Right hindlimb (tissue), 1 donor: ENCODE measurements around the gene PAIP2.
"Not testable (repeated sequence)": the region's sequence is repeated elsewhere in the genome, so short reads cannot be mapped to it uniquely, and the experiment has no call there.

Experiments used
- DNase-seq: peaks from one replicate; pipeline ENCODE4 v3.0.0-alpha.2; 2018

Gene PAIP2, protein sequence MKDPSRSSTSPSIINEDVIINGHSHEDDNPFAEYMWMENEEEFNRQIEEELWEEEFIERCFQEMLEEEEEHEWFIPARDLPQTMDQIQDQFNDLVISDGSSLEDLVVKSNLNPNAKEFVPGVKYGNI

DNA sequence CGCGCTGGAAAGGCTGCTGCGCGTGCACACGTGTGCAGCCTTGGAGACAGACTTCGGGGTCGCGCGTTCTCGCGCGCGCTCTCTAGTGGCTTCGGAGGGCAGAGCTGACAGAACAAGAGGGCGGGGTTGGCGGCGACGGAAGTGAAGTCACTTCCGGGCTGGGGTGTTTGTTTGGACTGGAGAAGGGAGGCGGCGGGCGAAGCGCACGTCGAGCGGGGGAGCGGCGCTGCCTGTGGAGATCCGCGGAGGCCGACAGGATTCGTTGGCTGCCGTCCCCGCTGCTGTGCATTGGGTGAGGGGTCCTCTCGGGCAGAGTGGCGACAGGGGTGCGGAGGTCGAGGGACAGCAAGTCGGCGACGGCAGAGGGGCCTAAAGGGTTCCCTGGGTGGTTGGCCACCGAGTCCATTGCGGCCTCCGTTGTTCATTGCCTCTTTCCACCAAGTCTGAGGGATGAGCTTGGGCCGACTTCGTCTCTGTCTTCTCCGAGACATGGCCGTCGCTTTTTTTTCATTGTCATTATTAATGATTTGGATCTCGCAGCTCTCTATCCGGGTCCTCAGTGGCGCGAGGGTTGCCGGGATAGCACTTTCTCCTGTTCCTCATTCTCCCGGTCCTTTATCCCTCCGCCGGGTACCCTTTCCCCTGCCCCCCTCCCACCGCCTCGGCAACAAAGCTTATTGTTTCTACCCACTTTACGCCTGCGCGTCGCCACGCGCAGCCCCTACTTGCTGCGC, at the start of gene PAIP2:
Gene PAIP2, plus strand, starts transcription at position 166 of the 734 bp plus-strand sequence. CDS start 21,931 bp downstream, outside the sequence.
- peak; percentile 99 for DNase-seq

DNA sequence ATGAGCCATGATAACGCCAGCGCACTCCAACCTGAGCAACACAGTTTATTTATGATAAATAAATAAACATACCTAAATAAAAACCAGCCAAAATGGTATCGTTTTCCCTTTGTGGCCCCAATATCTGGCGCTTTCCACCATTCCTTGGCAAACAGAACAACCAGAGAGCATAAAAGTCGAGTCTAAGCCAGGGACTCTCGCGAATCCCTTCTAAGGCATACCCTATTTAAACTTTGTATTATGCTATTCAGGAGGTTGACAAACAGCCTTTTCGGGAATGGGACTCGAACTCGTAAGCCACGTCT, 48.5 kb upstream of the PAIP2 start:
- no peak for DNase-seq

DNA sequence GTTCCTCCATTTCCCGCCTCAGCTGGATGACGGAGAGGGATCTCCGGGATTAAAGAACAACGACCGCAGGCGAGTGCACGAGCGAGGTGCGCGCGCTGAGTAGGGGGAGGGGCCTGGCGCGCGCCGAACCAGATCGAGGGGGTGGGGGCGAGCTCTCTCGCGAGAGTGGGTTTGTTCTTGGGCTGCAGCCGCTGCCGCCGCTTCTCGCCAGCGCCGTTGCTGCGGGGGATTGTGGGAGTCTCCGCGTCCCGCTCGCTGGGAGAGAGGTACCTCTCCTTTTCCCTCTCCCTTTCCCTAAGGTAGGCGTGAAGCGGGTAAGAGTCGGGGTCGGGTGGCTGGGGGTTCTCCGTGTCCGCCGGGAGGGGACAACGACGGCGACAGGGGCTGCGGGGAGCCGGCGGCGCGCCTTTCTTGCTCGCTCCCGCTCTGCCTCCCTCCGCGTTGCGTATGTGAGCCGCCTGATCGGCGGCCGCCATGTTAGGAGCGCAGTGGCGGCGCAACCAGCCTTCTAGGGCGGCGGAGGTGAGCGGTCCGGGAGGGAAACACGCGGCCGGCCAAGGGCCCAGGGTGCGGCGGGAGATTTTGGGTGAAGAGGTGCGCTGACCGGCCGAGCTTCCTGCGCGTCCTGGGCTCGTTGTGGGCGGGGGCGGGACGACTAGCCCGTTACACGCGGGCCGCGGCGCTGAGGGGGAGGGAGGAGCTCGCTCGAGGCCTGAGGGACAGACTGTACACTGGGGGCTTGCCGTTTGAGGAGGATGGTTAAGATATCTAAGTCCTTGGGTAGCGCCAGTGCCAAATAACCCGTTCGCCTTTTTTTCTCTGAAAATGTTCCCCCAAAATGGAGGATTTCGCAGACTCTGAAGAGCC, 47.9 kb upstream of the PAIP2 start, which contains the start of gene MATR3:
Gene MATR3, plus strand, starts transcription at position 234 of the 867 bp plus-strand sequence. CDS start 13,676 bp downstream, outside the sequence.
- peak; percentile 97 for DNase-seq

DNA sequence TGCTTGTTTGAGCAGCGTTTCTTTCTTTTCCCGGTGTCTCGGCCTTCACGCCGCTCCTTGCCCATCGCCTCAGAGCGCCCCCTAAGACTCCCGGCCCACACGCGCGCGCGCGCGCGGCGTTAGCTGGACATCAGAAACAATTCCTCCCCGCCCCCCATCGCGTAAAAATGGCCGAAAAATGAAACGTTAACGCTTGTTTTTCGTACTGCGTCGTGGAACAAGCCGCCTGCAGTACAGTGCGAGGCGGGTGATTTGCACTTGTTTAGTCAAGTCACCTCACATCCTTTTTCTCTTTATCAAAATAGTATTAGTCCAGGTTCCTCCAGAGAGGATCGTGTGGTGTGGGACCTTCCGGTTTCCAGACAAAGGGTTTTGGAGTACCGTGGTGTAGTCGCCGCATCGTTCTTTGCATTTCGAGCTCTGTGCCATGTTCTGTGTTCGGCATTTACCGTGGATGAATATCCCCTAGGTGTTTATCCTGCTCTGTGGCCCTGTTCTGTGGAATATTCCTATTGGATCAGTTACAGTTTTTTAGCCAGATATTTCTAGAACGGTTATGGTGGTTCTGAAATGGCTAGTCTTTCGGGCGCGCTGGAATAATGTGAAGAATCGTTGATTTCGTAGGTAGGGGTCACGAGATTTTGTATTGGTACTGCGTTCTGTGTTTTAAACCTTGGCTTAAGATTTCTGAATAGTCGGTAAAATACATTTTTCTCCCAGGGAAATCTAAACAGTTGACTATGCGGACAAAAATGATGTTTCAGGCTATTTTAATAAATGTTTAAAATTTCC, 47.1 kb upstream of the PAIP2 start:
- peak; percentile 89 for DNase-seq

DNA sequence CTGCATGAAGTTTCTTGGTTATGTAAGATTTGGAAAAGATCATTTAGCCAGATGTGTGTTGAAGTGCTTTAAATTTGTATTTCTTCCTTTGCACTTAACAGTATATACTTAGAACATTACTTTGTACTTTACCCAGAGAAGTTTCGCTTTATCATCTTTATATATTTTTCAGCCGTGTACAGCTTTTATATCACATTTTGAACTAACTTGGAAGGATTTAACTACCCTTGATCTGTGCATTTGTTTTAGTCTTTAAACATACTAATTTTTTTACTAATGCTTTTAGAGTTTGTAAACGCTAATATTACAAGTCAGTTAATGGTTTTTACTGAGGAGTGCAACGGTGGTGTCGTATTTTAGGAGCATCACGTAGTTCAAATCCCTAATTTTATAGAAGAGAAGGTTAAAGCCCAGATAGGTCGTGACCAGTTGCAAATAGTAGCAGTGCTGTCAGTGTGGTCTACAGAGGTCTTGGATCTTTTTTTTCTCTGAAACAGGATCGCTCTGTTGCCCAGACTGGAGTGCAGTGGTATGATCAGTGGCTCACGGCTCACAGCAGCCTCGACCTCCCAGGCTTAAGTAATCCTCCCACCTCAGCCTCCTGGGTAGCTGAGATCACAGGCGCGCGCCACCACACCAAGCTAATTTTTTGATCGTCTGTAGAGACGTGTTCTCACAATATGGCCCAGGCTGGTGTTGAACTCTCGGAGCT, 46.2 kb upstream of the PAIP2 start:
- no peak for DNase-seq

DNA sequence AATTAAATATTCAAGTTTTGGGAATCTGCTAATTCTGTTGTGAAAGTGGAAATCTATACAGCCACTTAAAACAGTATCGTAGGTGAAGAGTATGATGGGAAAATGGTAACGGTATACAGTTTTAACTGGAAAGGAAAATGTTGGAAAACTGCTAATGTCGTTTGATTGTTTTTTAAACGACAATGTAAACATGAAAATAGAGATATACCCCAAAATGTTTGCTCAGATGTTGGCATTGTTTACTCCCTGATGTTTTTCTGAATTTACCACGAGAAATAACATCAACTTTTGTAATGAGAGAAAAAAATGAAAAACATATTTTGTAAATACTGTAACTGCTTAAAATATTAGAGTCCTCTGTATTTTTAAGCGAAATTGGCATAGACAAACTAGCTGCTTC, 45.5 kb upstream of the PAIP2 start:
- DNase-seq = no peak

DNA sequence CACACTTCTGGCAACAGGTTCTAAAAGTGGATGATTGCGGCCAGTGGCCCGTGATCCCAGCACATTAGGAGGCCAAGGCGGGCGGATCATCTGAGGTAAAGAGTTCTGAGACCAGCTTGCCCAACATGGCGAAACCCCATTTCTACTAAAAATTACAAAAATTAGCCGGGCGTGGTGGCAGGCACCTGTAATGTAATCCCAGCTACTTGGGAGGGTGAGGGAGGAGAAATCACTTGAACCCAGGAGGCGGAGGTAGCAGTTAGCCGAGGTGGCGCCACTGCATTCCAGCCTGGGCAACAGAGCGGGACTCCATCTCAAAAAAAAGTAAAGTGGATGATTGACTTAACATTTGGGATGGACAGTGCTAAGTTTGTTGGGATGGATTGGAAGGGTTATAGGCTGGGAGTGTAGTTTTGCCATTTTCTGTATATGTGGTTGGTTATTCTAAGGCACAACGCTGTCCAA, 44.8 kb upstream of the PAIP2 start:
- no peak for DNase-seq

DNA sequence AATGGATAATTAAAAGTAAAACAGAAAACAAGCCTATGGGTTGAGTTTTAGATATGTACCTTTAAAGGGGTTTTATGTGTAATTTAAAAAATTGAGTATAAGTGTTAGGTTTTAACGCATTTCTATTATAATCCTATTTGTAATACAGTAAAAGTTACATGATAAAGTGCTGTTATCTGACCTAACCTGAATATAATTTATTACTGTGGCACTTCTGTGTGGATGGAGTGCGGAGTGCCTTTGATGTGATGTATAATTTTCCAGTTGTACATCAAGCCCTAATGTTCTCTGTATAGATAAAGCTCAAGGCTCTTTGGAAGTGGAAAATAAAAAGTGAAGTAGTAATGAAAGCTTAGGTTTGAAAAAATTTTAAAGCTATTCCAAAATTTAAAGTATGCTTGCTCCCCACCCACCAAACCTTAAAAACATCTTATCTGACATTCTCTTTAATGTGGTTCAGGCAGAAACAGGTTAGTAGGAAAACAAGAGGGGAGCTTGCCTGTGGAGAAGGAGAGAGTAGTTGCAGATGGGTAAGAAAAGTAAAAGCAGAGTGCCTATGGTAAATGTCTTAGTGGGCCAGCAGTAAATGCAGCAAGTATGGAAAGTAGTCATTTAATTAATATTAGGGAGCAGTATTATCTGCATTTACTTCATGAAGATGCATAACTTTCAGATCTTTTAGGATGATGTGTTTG, 44.1 kb upstream of the PAIP2 start:
- DNase-seq = no peak

DNA sequence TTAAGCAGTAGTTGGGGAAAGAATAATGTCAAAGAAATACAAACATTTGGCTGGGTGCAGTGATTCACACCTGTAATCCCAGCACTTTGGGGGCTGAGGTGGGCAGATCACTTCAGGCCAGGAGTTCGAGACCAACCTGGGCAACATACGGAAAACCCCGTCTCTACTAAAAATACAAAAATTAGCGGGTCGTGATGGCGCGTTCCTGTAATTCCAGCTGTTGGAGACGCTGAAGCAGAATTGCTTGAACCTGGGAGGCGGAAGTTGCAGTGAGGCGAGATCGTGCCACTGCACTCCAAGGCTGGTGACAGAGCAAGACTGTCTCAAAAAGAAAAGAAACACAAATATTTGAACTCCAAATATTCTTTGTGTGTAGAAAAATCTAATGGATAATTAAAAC, 43.4 kb upstream of the PAIP2 start:
- DNase-seq = no peak

DNA sequence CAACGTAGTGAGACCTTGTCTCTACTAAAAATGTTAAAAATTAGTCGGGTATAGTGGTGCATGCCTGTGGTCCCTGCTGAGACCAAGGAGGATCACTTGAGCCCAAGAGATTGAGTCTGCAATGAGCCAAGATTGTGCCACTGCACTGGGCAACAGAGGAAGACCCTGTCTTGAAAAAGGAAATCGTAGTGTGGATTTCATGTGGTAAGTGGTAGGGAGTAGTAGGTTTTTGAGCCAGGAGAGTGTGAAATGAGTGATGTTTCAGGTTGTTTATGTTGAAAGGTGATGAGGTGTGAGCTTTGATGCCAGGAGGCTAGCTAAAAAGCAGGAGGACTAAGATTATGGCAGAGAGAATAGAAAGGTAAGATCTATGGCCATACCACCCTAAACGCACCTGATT, 42.2 kb upstream of the PAIP2 start:
- no peak for DNase-seq

DNA sequence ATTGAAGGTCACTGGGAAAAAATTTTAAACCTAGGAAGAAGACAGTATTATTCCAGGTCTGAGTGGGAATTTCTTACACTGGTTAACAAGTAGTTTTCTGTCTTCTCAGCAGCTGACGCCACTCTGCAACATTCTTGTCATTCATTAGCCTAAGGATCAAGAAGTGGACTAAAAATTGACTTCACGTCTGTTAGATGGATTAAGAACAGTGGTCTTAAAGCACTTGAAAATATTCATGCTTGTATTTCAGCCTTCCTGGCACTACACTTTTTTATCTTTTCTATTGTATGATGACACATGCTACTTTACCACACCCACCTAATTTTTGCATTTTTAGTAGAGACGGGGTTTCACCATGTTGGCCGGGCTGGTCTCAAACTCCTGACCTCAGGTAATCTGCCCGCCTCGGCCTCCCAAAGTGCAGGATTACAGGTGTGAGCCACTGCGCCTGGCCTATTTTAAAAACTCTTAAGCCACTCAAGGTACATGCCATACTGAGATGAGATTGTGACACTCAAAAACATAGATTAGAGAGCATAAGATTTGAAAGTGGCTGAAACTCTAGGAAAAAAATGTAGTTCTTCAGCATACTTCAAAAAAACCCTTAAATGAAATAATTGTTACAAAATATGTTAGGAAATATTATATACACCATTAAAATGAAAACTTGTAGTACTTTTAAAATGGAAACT, 39.7 kb upstream of the PAIP2 start:
- DNase-seq = no peak

DNA sequence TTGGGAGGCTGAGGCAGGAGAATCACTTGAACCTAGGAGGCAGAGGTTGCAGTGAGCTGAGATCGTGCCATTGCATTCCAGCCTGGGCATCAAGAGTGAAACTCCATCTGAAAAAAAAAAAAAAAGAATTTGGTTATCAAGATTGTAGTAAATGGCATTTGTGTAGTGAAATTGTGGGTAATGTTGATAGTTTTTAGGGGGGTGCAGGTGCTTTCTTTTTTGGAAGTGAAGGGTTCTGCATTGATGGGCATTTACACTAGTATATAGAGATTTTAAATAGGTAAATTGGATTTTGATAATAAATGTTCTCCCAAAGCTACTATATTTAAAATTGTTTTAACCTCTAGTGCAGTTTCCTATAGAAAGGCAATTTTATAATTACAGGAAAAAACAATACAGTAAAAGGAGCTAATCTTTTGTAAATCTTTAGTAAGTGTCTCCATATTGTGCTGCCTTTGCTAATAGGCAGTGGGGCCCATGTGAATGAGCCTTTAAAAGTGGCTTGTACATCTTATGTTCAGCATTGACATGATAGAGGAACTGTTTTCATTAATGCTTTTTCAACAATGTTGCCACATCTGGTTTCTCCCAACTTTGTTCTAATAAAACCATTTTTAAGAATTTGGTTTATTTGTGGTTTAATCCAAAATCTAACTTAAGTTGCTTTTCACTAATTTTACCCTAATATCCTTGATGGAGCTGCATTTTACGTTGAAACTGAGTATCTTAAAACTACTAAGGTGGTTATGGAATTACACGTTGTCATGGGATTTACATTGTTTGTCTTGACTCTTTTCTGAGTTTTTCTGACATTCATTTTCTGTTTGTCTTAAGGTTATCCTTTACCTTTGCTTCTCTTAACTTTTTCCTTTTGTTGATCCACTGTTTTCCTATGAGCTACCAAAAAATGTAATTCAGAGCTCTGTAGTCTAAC, 37.0 kb upstream of the PAIP2 start:
- DNase-seq = no peak

DNA sequence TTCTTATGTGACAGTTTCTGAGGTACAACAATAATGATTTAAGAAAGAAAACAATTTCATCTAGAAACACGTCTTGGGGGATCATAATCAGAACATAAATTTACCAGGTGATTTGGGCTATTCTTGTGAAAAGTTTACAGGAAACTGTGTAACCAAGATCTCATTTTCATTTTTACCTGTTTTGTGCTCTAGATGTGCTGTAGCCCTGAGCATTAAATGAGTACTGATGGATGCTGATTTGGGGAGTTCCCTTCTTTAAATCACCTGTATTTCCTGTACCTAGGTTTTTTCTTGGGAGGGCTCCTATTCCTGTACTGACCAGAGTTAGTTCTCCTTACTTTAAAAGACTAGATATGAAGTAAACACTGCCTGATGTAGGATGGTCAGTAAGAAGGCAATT, 35.5 kb upstream of the PAIP2 start:
- no peak for DNase-seq

DNA sequence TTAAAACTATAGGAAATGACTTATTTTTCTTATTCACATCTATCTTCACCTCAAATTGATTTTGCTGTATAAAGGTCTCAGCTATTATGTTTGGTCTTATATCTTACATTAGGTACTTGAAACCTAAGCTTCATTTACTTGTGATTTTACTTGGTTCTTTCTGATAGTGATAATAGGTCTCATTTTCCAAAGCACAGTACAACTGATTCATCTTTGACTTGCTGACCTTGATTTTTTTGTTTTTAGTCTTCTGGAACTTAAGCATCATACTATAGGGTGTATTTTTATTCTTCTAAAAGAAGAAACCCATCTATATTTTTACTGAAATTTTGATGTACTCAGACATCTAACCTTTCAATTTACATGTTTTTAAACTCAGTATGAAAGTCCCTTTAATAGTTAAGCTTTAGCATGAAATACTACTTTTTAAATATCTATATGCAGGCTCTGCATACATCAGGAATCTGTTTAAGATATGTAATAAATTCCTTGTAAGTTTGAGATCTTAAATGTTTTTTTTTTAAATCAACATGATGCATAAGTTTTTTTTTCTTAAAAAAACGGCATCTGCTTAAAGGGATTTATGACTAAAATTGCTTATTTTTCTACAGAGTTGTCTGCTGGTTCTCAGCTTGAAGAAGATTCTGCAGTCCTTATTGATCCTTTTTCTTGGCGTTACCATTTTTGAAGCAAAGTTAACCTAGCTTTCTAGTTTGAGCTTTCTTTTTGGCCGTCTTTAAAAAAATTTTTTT, 34.9 kb upstream of the PAIP2 start:
- no peak for DNase-seq

DNA sequence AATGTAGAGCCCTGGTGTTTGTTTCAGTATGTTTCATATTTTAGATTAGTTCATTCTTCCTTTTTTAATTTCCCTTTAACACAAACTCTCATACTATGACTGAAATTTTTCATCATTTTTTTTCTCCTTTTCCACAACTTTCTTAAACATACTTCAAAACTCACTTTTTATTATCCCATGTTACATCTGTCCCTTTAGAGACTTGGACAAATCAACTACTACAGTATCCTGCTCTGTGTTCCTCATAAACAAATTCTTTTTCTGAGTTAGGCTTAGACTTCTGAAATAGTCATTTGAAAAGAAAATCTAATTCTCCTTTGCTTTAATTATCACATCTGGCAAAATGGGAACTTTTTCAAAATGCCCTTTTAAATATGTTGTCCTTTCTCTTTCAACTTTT, 32.9 kb upstream of the PAIP2 start:
- DNase-seq = no peak

DNA sequence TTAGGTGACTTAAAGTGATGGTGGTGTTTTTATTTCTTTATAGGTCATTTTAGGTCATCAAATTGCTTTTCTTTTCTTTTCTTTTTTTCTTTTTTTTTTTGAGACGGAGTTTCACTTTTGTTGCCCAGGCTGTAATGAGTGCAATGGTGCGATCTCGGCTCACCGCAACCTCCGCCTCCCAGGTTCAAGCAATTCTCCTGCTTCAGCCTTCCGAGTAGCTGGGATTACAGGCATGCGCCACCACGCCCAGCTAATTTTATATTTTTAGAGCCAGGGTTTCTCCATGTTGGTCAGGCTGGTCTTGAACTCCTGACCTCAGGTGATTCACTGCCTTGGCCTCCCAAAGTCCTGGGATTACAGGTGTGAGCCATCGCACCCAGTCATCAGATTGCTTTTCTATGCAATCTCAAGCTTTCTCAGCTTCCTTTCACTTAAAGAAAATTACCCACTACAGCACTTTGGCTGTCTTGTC, 30.9 kb upstream of the PAIP2 start:
- DNase-seq = not testable (repeated sequence)

DNA sequence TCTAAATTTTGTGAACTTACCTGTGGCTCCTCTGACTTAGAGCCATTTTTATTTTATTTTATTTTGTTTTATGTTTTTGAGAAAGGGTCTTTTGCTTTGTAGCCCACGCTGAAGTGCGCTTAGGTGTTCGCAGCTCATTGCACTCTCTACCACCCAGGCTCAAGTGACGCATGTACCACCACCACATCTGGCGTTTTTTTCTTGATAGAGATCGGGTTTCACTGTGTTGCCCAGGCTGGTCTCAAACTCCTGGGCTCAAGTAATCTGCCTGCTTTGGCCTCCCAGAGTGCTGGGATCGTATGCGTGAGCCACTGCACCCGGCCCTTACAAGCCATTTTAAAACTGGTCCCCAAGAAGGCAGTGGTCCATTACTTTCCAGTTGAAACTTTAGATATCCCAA, 29.6 kb upstream of the PAIP2 start:
- no peak for DNase-seq

DNA sequence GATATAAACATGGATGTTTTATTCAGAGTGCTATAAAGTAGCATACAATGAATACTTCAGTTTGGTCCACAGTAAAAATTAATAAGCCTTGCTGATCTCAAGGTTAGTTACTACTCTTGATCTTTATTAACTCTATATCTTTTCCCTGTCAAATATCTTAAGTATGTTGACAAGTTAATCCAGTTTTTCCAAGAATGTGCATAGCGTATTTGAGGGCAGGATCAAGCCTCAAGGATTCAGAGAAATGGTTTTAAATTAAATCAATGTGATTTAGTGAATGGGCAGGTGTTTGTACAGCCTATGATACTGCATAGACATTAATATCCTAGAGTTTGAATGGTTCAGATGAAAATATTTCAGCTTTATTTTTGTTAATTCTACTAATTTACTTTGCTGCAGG, 27.4 kb upstream of the PAIP2 start:
- DNase-seq = no peak

DNA sequence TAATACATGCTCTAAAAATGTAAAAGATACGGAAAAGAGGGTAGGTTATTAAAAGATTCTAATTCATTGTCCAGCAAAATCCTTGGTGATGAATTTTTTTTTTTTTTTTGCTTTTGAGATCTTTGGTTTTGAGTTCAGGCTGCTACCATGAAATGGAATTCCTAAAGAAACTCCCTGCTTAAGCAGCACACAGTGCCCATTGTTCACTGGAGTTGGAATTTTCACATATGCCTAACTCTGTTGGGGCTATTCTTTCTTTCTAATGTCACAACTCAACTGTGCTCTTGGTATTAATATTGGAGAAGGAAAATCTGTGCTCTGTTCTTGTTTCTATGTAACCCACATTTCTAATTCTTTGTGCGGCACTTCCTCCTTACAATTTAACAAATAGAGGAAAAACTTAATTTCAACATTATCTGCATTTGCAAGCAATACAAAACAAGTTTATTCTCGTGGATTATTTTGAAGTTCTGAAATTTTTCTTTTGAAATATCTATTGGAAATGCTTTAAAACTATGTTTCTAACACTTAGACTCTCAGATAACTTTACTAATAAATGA, 26.5 kb upstream of the PAIP2 start:
- no peak for DNase-seq
